Loucy (cell line): ENCODE results near the gene STAT4.

Source experiments
- H2AFZ ChIP-seq: fragments of 200-600 bp; sonication (generic); 2 replicates; pipeline ENCODE4 v1.6.0; 2016; ENCODE audit warnings: antibody characterized with exemption, mild to moderate bottlenecking, low read length, moderate library complexity
- H3F3A ChIP-seq: fragments of 200-600 bp; 2 replicates; pipeline ENCODE4 v1.6.0; 2016; ENCODE audit warnings: antibody characterized with exemption, low read depth, mild to moderate bottlenecking
- H3K27me3 ChIP-seq: fragments of 200-600 bp; sonication (generic); 2 replicates; pipeline ENCODE4 v1.6.1; 2014; ENCODE audit warnings: low read length, mild to moderate bottlenecking; ENCODE audit not compliant: insufficient read depth, poor library complexity, severe bottlenecking
- H3K36me3 ChIP-seq: fragments of 200-600 bp; sonication (generic); 2 replicates; pipeline ENCODE4 v1.6.1; 2016; ENCODE audit warnings: low read length; ENCODE audit not compliant: insufficient read depth
- H3K4me1 ChIP-seq: fragments of 200-600 bp; sonication (generic); 2 replicates; pipeline ENCODE4 v1.5.1; 2014; ENCODE audit warnings: low read length, mild to moderate bottlenecking; ENCODE audit not compliant: insufficient read depth, poor library complexity, severe bottlenecking
- H3K4me2 ChIP-seq: fragments of 200-600 bp; sonication (generic); 2 replicates; pipeline ENCODE4 v1.6.0; 2014; ENCODE audit warnings: antibody characterized with exemption, low read length, low read depth, mild to moderate bottlenecking; ENCODE audit not compliant: poor library complexity, severe bottlenecking
- H3K4me3 ChIP-seq: fragments of 200-600 bp; sonication (generic); 2 replicates; pipeline ENCODE4 v1.5.1; 2014; ENCODE audit warnings: low read length, mild to moderate bottlenecking, mixed read lengths; ENCODE audit not compliant: poor library complexity, severe bottlenecking
- H3K79me2 ChIP-seq: fragments of 200-600 bp; sonication (generic); 2 replicates; pipeline ENCODE4 v1.6.1; 2014; ENCODE audit warnings: low read length; ENCODE audit not compliant: insufficient read depth
- H3K9ac ChIP-seq: fragments of 200-600 bp; sonication (generic); 2 replicates; pipeline ENCODE4 v1.6.0; 2014; ENCODE audit warnings: mild to moderate bottlenecking, low read depth, low read length, moderate library complexity; ENCODE audit not compliant: poor library complexity, severe bottlenecking
- H3K9me2 ChIP-seq: fragments of 200-600 bp; sonication (generic); replicated peaks from 2 replicates; pipeline ENCODE4 v1.6.1; 2016; ENCODE audit warnings: low read depth, low read length, mixed read lengths
- H3K9me3 ChIP-seq: fragments of 200-600 bp; sonication (generic); 2 replicates; pipeline ENCODE4 v1.6.1; 2014; ENCODE audit warnings: mild to moderate bottlenecking, antibody characterized with exemption, low read length, low read depth; ENCODE audit not compliant: insufficient read depth
- H4K20me1 ChIP-seq: fragments of 200-600 bp; sonication (generic); 2 replicates; pipeline ENCODE4 v1.6.0; 2014; ENCODE audit warnings: antibody characterized with exemption, low read length, mild to moderate bottlenecking; ENCODE audit not compliant: insufficient read depth, poor library complexity, severe bottlenecking
- EZH2phosphoT487 ChIP-seq: fragments of 200-600 bp; IDR thresholded peaks from 2 replicates; pipeline ENCODE4 v1.6.1; 2018; ENCODE audit warnings: antibody characterized with exemption, mild to moderate bottlenecking, moderate library complexity, borderline replicate concordance
- TF ChIP-seq, protein P1 (sequence below): fragments of 200-600 bp; sonication (generic); conservative IDR thresholded peaks from 2 replicates; pipeline ENCODE4 v1.5.1; 2014; ENCODE audit warnings: mild to moderate bottlenecking, antibody characterized with exemption, low read length

STAT4 gene

GRCh38 chr2:191170301-191170636 is 19.5 kb upstream of the STAT4 start:
- no peaks in the 10 kb centered on the region for H3F3A ChIP-seq
- no peaks in the 10 kb centered on the region for H3K9me2 ChIP-seq
- H4K20me1 ChIP-seq: no peaks in the 10 kb centered on the region
- TF ChIP-seq, protein P1, sequence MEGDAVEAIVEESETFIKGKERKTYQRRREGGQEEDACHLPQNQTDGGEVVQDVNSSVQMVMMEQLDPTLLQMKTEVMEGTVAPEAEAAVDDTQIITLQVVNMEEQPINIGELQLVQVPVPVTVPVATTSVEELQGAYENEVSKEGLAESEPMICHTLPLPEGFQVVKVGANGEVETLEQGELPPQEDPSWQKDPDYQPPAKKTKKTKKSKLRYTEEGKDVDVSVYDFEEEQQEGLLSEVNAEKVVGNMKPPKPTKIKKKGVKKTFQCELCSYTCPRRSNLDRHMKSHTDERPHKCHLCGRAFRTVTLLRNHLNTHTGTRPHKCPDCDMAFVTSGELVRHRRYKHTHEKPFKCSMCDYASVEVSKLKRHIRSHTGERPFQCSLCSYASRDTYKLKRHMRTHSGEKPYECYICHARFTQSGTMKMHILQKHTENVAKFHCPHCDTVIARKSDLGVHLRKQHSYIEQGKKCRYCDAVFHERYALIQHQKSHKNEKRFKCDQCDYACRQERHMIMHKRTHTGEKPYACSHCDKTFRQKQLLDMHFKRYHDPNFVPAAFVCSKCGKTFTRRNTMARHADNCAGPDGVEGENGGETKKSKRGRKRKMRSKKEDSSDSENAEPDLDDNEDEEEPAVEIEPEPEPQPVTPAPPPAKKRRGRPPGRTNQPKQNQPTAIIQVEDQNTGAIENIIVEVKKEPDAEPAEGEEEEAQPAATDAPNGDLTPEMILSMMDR: no peak
- no peak for TF ChIP-seq EZH2phosphoT487
- H2AFZ ChIP-seq: no peak overlapping the region
- H3K9me3 ChIP-seq: no peaks in the 10 kb centered on the region
- H3K9ac ChIP-seq: no peak overlapping the region
- no peak overlapping the region for H3K4me2 ChIP-seq
- H3K4me1 ChIP-seq: peaks cover 4% of the 10 kb centered on the region
- H3K36me3 ChIP-seq: no peaks in the 10 kb centered on the region
- no peaks in the 10 kb centered on the region for H3K79me2 ChIP-seq
- no peak overlapping the region for H3K4me3 ChIP-seq
- no peaks in the 10 kb centered on the region for H3K27me3 ChIP-seq

DNA sequence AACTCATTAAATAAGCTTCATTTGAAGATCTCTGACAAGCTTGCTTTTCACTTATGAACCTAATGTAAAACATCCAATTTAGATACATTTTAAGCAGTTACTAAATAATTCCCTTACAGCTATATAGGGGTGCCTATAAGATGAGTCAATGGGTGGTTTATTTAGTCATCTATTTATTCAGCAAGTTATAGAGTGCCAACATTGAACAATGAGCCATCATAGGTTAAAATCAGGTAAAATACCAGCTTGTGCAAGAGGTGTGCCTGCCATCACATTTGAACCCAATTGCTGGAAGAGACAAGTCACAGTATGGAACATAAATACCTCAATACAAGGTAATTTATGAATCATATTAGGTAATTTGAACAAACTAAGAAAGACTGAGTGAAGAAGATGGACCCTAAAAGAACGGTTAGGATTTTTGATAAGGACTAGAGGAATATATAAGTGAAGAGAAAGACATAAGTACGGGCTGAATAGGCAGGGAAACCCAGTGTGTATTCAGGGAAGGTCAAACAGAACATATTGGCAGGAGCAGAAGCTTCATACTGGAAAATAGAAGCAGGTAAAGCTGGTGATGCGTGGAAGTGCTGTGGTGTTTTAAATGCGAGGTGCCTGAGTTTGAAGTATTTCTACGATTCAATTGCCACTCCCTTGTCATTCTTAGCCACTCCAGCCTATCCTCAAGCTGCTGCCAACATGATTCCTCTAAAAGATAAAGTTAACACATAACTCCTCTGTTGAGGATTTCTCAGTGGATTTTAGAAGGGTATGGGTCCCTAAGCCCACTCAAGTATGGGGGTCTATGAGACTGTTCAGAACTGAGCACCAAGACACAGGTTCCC is 18.9 kb upstream of the STAT4 start:
- H3F3A ChIP-seq: no peaks in the 10 kb centered on the region
- no peak overlapping the region for H3K4me2 ChIP-seq
- H3K4me1 ChIP-seq: peaks cover 4% of the 10 kb centered on the region
- no peaks in the 10 kb centered on the region for H3K27me3 ChIP-seq
- no peak overlapping the region for H3K9ac ChIP-seq
- no peaks in the 10 kb centered on the region for H3K9me2 ChIP-seq
- H3K79me2 ChIP-seq: no peaks in the 10 kb centered on the region
- no peak overlapping the region for H3K4me3 ChIP-seq
- no peak overlapping the region for H2AFZ ChIP-seq
- TF ChIP-seq, protein P1: no peak
- no peak for TF ChIP-seq EZH2phosphoT487
- H3K36me3 ChIP-seq: no peaks in the 10 kb centered on the region
- no peaks in the 10 kb centered on the region for H3K9me3 ChIP-seq
- H4K20me1 ChIP-seq: no peaks in the 10 kb centered on the region

DNA sequence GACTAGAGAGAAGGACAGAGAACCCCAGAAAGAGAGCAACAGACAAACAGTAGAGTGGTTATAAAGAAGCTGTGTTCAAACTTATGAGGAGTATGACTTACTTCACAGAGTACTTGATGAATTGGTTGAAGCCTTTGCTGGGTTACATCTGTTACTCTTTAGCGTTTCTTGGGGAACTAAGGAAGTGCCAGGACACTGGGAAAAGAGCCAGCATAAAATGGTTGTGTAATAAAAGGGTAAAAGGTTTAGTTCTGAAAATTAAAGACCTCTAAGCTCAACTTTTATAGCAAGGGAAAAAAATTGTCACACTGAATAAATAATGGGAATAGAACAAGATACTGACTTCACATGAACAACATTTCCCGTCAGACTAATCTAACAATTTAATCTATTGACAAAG is 17.0 kb upstream of the STAT4 start:
- H3K9me2 ChIP-seq: no peaks in the 10 kb centered on the region
- H3K36me3 ChIP-seq: no peaks in the 10 kb centered on the region
- no peaks in the 10 kb centered on the region for H3K27me3 ChIP-seq
- H2AFZ ChIP-seq: no peak overlapping the region
- no peak overlapping the region for H3K4me2 ChIP-seq
- no peak for TF ChIP-seq EZH2phosphoT487
- TF ChIP-seq, protein P1: no peak
- no peaks in the 10 kb centered on the region for H3K79me2 ChIP-seq
- H4K20me1 ChIP-seq: no peaks in the 10 kb centered on the region
- peaks cover 4% of the 10 kb centered on the region for H3K4me1 ChIP-seq
- no peak overlapping the region for H3K4me3 ChIP-seq
- no peak overlapping the region for H3K9ac ChIP-seq
- H3K9me3 ChIP-seq: no peaks in the 10 kb centered on the region
- no peaks in the 10 kb centered on the region for H3F3A ChIP-seq
